Panc1 (cell line): ENCODE data around the gene FRMPD2. TPM values are rescaled to one million over a fixed set of nuclear protein-coding genes. Genes with fewer than 3 reads are reported as not detected.
A peak's percentile ranks its signal among the peaks of the same experiment; 100 is the strongest.

Experiments used
- ATAC-seq: fragments of 200-7000 bp; cut with Tn5 transposase; 2 replicates; pipeline ENCODE4 v1.9.1; 2020; ENCODE audit warnings: mild to moderate bottlenecking, moderate library complexity
- BruUV-seq: library from RNA; stranded (reverse); fragments of 400-500 nt; replicated peaks from 2 replicates; lab custom pipeline; 2021; lab: Mats Ljungman, UMichigan
- CTCF ChIA-PET: fragments of 300-600 bp; sonication (Branson Sonifier 250); formaldehyde crosslinking; loops from one replicate; lab custom pipeline; 2022; ENCODE audit warnings: antibody characterized with exemption; lab: Charles Lee
- POLR2A ChIA-PET: fragments of 300-600 bp; sonication (Branson Sonifier 250); formaldehyde crosslinking; loops from one replicate; lab custom pipeline; 2022; ENCODE audit warnings: antibody characterized with exemption; lab: Charles Lee
- DNase-seq: peaks from one replicate; pipeline ENCODE4 v3.0.0-alpha.2; 2010; ENCODE audit warnings: low read depth, low spot score
- H3K27ac ChIP-seq: 2 replicates; pipeline ENCODE4 v1.5.1; 2011; ENCODE audit warnings: mild to moderate bottlenecking, low read length, inconsistent platforms
- H3K27me3 ChIP-seq: fragments of 200-500 bp; sonication (Bioruptor generic); 2 replicates; pipeline ENCODE4 v1.6.0; 2014; ENCODE audit warnings: low read length, inconsistent platforms; ENCODE audit not compliant: control insufficient read depth, insufficient read depth
- H3K36me3 ChIP-seq: fragments of 200-500 bp; sonication (Bioruptor generic); 2 replicates; pipeline ENCODE4 v1.5.1; 2014; ENCODE audit warnings: inconsistent platforms, mild to moderate bottlenecking, low read length, moderate library complexity; ENCODE audit not compliant: control insufficient read depth, insufficient read depth
- H3K4me1 ChIP-seq: 2 replicates; pipeline ENCODE4 v1.5.1; 2011; ENCODE audit warnings: inconsistent platforms, mild to moderate bottlenecking, low read length, moderate library complexity; ENCODE audit not compliant: control insufficient read depth, insufficient read depth
- H3K4me3 ChIP-seq, 2 experiments: 2 replicates each; pipeline ENCODE4 v1.5.1; 2011 to 2012; ENCODE audit warnings: low read depth in 2 of 2, low read length in 2 of 2, mild to moderate bottlenecking in 2 of 2, inconsistent platforms in 1 of 2, moderate library complexity in 1 of 2
- H3K9me3 ChIP-seq: fragments of 200-500 bp; sonication (Bioruptor generic); 2 replicates; pipeline ENCODE4 v1.5.1; 2014; ENCODE audit warnings: low read depth, mild to moderate bottlenecking, inconsistent platforms, low read length, moderate library complexity; ENCODE audit not compliant: control insufficient read depth, insufficient read depth
- CTCF ChIP-seq: fragments of 450-650 bp; IDR thresholded peaks from 2 replicates; pipeline ENCODE4 v1.5.1; 2017; ENCODE audit warnings: mild to moderate bottlenecking
- POLR2AphosphoS5 ChIP-seq: IDR thresholded peaks from 2 replicates; pipeline ENCODE4 v1.6.1; 2012; ENCODE audit warnings: mild to moderate bottlenecking, low read depth, low read length, moderate library complexity
- REST ChIP-seq, 2 experiments: IDR thresholded peaks; 2 replicates each; pipeline ENCODE4 v1.6.1; 2011 to 2012; ENCODE audit warnings: low read depth in 2 of 2, control low read depth in 1 of 2, low read length in 1 of 2, mild to moderate bottlenecking in 1 of 2, moderate library complexity in 1 of 2; ENCODE audit not compliant: insufficient read depth in 1 of 2
- SIN3A ChIP-seq: IDR thresholded peaks from 2 replicates; pipeline ENCODE4 v1.6.1; 2012; ENCODE audit warnings: low read depth, mild to moderate bottlenecking, low read length, moderate library complexity, borderline replicate concordance; ENCODE audit not compliant: insufficient read depth
- TCF7L2 ChIP-seq: IDR thresholded peaks from 2 replicates; pipeline ENCODE4 v1.6.1; 2011; ENCODE audit warnings: mild to moderate bottlenecking, low read depth, low read length, inconsistent platforms
- in situ Hi-C: cut with HindIII; loops from 2 replicates; pipeline ENCODE4 v1.10.0; 2016; ENCODE audit warnings: low sequenced_read_pairs, low pct_unique_long_range_greater_than_20kb
- intact Hi-C: fragments of 100-400 bp; cut with micrococcal nuclease; formaldehyde crosslinking; loops from one replicate; pipeline ENCODE4 v1.10.0; 2022; ENCODE audit not compliant: unreplicated experiment
- total RNA-seq: library from RNA; stranded (reverse); gene quantifications from one replicate; pipeline ENCODE4 v1.2.1, GENCODE V29; 2021; ENCODE audit not compliant: unreplicated experiment

The FRMPD2 gene
- total RNA-seq, 1 experiment from 2014 or later, result not detected

- H3K27me3 ChIP-seq, result no peaks in the 10 kb centered on the region
- DNase-seq (no peak), ATAC-seq (no peak)
- H3K27ac ChIP-seq, result no peak overlapping the region
- no peaks in the 10 kb centered on the region for H3K36me3 ChIP-seq
- no peak overlapping the region for H3K4me3 ChIP-seq
- TF ChIP-seq REST (IDR thresholded peaks at IDR 0.05; ENCODE audit: insufficient read depth in 1 of 2, low read depth in 2 of 2, low read length in 1 of 2), result no peak
- TF ChIP-seq SIN3A, result no peak
- TF ChIP-seq CTCF, result no peak
- TF ChIP-seq POLR2AphosphoS5, result no peak
- TF ChIP-seq TCF7L2, result no peak
- ChIA-PET CTCF (interaction anchor here (1.0 kb wide), 1 partner anchor 342 kb away, joined by 3 read pairs; no protein-coding TSS in a partner anchor), POLR2A (no interaction called here)
- H3K4me1 ChIP-seq, result peaks cover 25% of the 10 kb centered on the region
- no TSS peak for BruUV-seq
- intact Hi-C loops (no loop called here), in situ Hi-C loops (no loop called here)
- no peaks in the 10 kb centered on the region for H3K9me3 ChIP-seq
Observed at GRCh38 chr10:48314107-48314506, 39.6 kb upstream of the FRMPD2 start.

DNA sequence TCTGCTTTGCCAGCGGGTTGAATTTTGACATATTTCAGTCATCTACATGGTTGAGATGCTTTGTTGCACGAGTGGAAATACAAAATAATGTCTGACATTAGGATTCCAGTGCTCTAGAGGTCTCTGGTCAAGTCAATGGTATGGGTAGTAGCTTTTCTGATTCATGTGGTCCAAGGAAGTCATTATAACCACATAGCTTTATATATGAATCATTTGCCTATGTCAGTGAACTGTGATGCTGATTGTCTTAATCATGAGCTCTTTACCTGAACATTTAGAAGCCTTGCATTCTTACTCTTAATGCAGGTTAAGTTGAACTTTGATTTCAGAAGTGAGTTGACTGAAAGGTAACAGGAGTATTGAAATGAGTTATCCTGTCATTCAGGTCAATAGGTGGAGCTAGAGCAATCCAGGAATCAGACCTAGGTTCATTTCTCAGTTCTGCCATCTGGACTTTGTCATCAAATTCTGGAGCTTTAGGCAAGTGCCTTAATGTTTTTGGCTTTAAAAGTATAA lies 35.3 kb upstream of the FRMPD2 start:
- intact Hi-C loops (no loop called here), in situ Hi-C loops (no loop called here)
- ATAC-seq, result no peak
- no peaks in the 10 kb centered on the region for H3K9me3 ChIP-seq
- H3K4me1 ChIP-seq, result peaks cover 42% of the 10 kb centered on the region
- H3K27ac ChIP-seq, result peak overlapping the region; percentile 17; the same call in 1 of the 2 replicates
- peak; percentile 67 for DNase-seq
- TF ChIP-seq CTCF, result peak; percentile 66; the same call in 1 of the 2 replicates
- no peak for TF ChIP-seq POLR2AphosphoS5
- TF ChIP-seq TCF7L2, result 0 out of 2 replicates have a peak, but pooled peaks have one; percentile 14
- CTCF ChIA-PET, result interaction anchor here (0.7 kb wide), 1 partner anchor 136 kb away, joined by 3 read pairs; no protein-coding TSS in a partner anchor
- POLR2A ChIA-PET, result no interaction called here
- no TSS peak for BruUV-seq
- H3K4me3 ChIP-seq, result no peak overlapping the region
- H3K36me3 ChIP-seq, result no peaks in the 10 kb centered on the region
- no peaks in the 10 kb centered on the region for H3K27me3 ChIP-seq
